GM23248 (cell line): ENCODE measurements around the gene MIS12. TPM values are rescaled to one million over a fixed set of nuclear protein-coding genes. Genes with fewer than 3 reads are reported as not detected.

Experiments
- DNase-seq: peaks from one replicate; pipeline ENCODE4 v3.0.0-alpha.2; 2015
- H2AFZ ChIP-seq: fragments of 200-600 bp; sonication (generic); 2 replicates; pipeline ENCODE4 v1.6.1; 2016; ENCODE audit warnings: antibody characterized with exemption
- H3F3A ChIP-seq: fragments of 200-600 bp; sonication (generic); 2 replicates; pipeline ENCODE4 v1.6.1; 2016; ENCODE audit warnings: mild to moderate bottlenecking, antibody characterized with exemption, mixed run types; ENCODE audit not compliant: insufficient read depth
- H3K27ac ChIP-seq: fragments of 200-600 bp; sonication (generic); 2 replicates; pipeline ENCODE4 v1.5.1; 2016; ENCODE audit warnings: mild to moderate bottlenecking
- H3K27me3 ChIP-seq: fragments of 200-600 bp; sonication (generic); replicated peaks from 2 replicates; pipeline ENCODE4 v1.6.1; 2016; ENCODE audit warnings: mild to moderate bottlenecking; ENCODE audit not compliant: insufficient read depth
- H3K36me3 ChIP-seq: fragments of 200-600 bp; sonication (generic); 2 replicates; pipeline ENCODE4 v1.6.1; 2016; ENCODE audit warnings: low read depth, mild to moderate bottlenecking
- H3K4me1 ChIP-seq: fragments of 200-600 bp; sonication (generic); 2 replicates; pipeline ENCODE4 v1.6.1; 2016; ENCODE audit warnings: mild to moderate bottlenecking; ENCODE audit not compliant: insufficient read depth
- H3K4me2 ChIP-seq: fragments of 200-600 bp; sonication (generic); one replicate; pipeline ENCODE4 v1.6.1; 2016; ENCODE audit warnings: mild to moderate bottlenecking; ENCODE audit not compliant: unreplicated experiment
- H3K4me3 ChIP-seq: fragments of 200-600 bp; sonication (generic); 2 replicates; pipeline ENCODE4 v1.5.1; 2016; ENCODE audit warnings: mild to moderate bottlenecking
- H3K79me2 ChIP-seq: fragments of 200-600 bp; sonication (generic); 2 replicates; pipeline ENCODE4 v1.6.1; 2016; ENCODE audit warnings: mild to moderate bottlenecking; ENCODE audit not compliant: insufficient read depth
- H3K9ac ChIP-seq: fragments of 200-600 bp; sonication (generic); 2 replicates; pipeline ENCODE4 v1.6.1; 2016; ENCODE audit warnings: mild to moderate bottlenecking
- H3K9me2 ChIP-seq: fragments of 200-600 bp; sonication (generic); 2 replicates; pipeline ENCODE4 v1.6.1; 2016; ENCODE audit warnings: mixed run types, mild to moderate bottlenecking, moderate library complexity; ENCODE audit not compliant: insufficient read depth
- H3K9me3 ChIP-seq: fragments of 200-600 bp; sonication (generic); one replicate; pipeline ENCODE4 v1.6.1; 2017; ENCODE audit warnings: low read depth
- H4K20me1 ChIP-seq: fragments of 200-600 bp; sonication (generic); 2 replicates; pipeline ENCODE4 v1.6.0; 2016; ENCODE audit not compliant: insufficient read depth
- EZH2 ChIP-seq: fragments of 200-600 bp; sonication (generic); IDR thresholded peaks from 2 replicates; pipeline ENCODE4 v1.6.1; 2018; ENCODE audit warnings: antibody characterized with exemption, mild to moderate bottlenecking; ENCODE audit not compliant: insufficient read depth, poor library complexity, severe bottlenecking
- EZH2phosphoT487 ChIP-seq: fragments of 200-600 bp; sonication (generic); IDR thresholded peaks from 2 replicates; pipeline ENCODE4 v1.6.1; 2018; ENCODE audit warnings: antibody characterized with exemption, moderate library complexity, mild to moderate bottlenecking, low read depth; ENCODE audit not compliant: insufficient read depth
- WGBS, 2 experiments: methylation state at CpG; one replicate each; pipeline ENCODE4 v1.1.6; 2015 to 2017; ENCODE audit warnings: low lambda C conversion rate in 2 of 2, low coverage in 1 of 2; ENCODE audit errors: missing lambda C conversion rate in 2 of 2; 5-methylcytosine and 5-hydroxymethylcytosine counted together
- in situ Hi-C: fragments of 300-500 bp; cut with MboI; formaldehyde crosslinking; loops from 2 replicates; pipeline ENCODE4 v1.15.0; 2020
- polyA plus RNA-seq: library from polyadenylated mRNA; unstranded; fragments of >200 nt; fragmentation: Nextera tagmentation; extraction: Ambion mirVana; gene quantifications from 2 replicates; pipeline ENCODE4 v1.2.1, GENCODE V29; 2016
- total RNA-seq: library from RNA; depleted of rRNA; stranded (reverse); fragments of >200 nt; shearing (Covaris generic); gene quantifications from 2 replicates; pipeline ENCODE4 v1.2.3, GENCODE V29; 2014

The MIS12 gene
- total and polyA plus RNA-seq, 2 experiments from 2014 or later, result 12.9 to 13.4 TPM

GRCh38 chr17:5466295-5466694, 20.1 kb upstream of the MIS12 start:
- peak overlapping the region; percentile 80; the same call in 1 of the 2 replicates for H3K9ac ChIP-seq
- H3K4me3 ChIP-seq, result no peak overlapping the region; the same call in 1 of the 2 replicates

DNA sequence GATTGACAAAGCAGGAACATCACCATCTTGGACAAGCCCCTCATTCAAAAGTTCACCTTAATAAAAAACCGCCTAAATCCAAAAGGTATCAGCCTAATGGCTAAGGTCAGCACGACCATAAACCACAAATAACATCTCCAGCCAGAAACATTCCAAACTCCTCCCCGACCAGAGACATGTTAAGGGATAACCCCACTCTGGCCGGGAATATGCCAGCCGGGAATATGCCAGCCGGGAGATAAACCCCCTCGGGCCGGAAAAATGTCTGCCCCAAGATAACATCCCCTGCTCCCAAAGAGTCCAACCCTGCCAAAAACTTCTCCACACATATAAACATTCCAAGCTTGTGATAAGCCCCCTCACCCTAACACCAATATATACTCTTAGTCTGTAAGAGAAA, 18.9 kb upstream of the MIS12 start:
- Histone ChIP-seq H3F3A (peaks cover 31% of the 10 kb centered on the region), H3K4me3 (peak overlapping the region; percentile 99), H3K4me2 (peak overlapping the region; percentile 84), H2AFZ (peak overlapping the region; percentile 100), H4K20me1 (no peaks in the 10 kb centered on the region), H3K4me1 (peaks cover 12% of the 10 kb centered on the region), H3K27me3 (no peaks in the 10 kb centered on the region), H3K9ac (peak overlapping the region; percentile 80), H3K27ac (peak overlapping the region; percentile 55; the same call in 1 of the 2 replicates), H3K9me3 (no peaks in the 10 kb centered on the region), H3K9me2 (no peaks in the 10 kb centered on the region), H3K36me3 (no peaks in the 10 kb centered on the region; the same call in 1 of the 2 replicates), H3K79me2 (peaks cover 62% of the 10 kb centered on the region)
- peak; percentile 23 for DNase-seq
- TF ChIP-seq EZH2 (no peak), EZH2phosphoT487 (no peak)
- in situ Hi-C loops, result loop anchor here (25.0 kb wide), 2 partner anchors 95 to 970 kb away; partner anchors contain the start of genes AIPL1 and PIMREG
- WGBS, 2 experiments, result 2 to 5% methylated on average over 8 of the region's 8 CpGs

More at GRCh38 chr17:5466295-5466694, 20.1 kb upstream of the MIS12 start:
- H3K79me2 ChIP-seq, result peaks cover 68% of the 10 kb centered on the region
- H3K9me2 ChIP-seq, result no peaks in the 10 kb centered on the region
- in situ Hi-C loops, result loop anchor here (25.0 kb wide), 2 partner anchors 96 to 971 kb away; partner anchors contain the start of genes AIPL1 and PIMREG
- peaks cover 20% of the 10 kb centered on the region for H3F3A ChIP-seq
- H3K27me3 ChIP-seq, result no peaks in the 10 kb centered on the region
- WGBS, 2 experiments, result 86 to 87% methylated on average over 4 of the region's 4 CpGs
- H4K20me1 ChIP-seq, result no peaks in the 10 kb centered on the region
- H3K36me3 ChIP-seq, result no peaks in the 10 kb centered on the region
- H3K4me1 ChIP-seq, result peaks cover 12% of the 10 kb centered on the region
- no peak for DNase-seq
- peak overlapping the region; percentile 84 for H3K4me2 ChIP-seq
- H3K9me3 ChIP-seq, result no peaks in the 10 kb centered on the region
- no peak overlapping the region for H2AFZ ChIP-seq
- H3K27ac ChIP-seq, result no peak overlapping the region
- TF ChIP-seq EZH2phosphoT487 (no peak), EZH2 (no peak)

DNA sequence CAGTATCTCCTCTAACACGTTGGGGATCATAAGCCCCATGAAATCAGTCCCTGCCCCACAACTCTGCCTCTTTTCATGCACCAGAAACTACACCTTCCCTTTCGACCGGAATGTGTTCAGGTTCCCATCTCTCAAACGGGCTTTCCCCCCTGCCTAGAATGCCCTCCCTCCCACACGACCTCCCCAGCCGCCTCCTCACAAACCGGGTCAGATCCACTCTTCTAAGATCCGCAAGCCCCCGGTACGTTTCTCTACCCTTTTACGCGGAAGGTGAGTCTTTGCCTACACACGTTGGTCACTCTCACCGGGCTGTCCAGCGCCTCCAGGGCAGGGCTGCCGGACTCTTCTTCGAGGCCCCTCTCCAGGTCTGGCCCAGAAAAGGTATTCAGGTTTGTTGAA, 18.3 kb upstream of the MIS12 start:
- Histone ChIP-seq H3K4me3 (peak overlapping the region; percentile 99), H3K27me3 (no peaks in the 10 kb centered on the region), H3K79me2 (peaks cover 56% of the 10 kb centered on the region), H3K4me1 (peaks cover 12% of the 10 kb centered on the region), H3K36me3 (peaks cover under 1% of the 10 kb centered on the region; the same call in 1 of the 2 replicates), H4K20me1 (no peaks in the 10 kb centered on the region), H3K27ac (peak overlapping the region; percentile 55), H3K4me2 (peak overlapping the region; percentile 84), H3K9me3 (no peaks in the 10 kb centered on the region), H3K9ac (peak overlapping the region; percentile 80), H3K9me2 (no peaks in the 10 kb centered on the region), H3F3A (peaks cover 36% of the 10 kb centered on the region), H2AFZ (peak overlapping the region; percentile 100)
- no peak for TF ChIP-seq EZH2
- no peak for TF ChIP-seq EZH2phosphoT487
- WGBS, 2 experiments, result 1 to 2% methylated on average over 16 to 17 of the region's 17 CpGs
- in situ Hi-C loops, result loop anchor here (25.0 kb wide), 2 partner anchors 94 to 969 kb away; partner anchors contain the start of genes AIPL1 and PIMREG
- DNase-seq, result no peak

GRCh38 chr17:5472511-5472910, 13.9 kb upstream of the MIS12 start:
- Histone ChIP-seq H3K9me3 (no peaks in the 10 kb centered on the region), H2AFZ (no peak overlapping the region), H3K4me2 (no peak overlapping the region), H3F3A (peaks cover 45% of the 10 kb centered on the region), H3K79me2 (peaks cover 28% of the 10 kb centered on the region), H3K9me2 (no peaks in the 10 kb centered on the region), H3K27ac (0 out of 2 replicates have a peak overlapping the region, but pooled peaks have one; percentile 7), H3K9ac (no peak overlapping the region), H3K36me3 (peaks cover 25% of the 10 kb centered on the region), H3K4me1 (no peaks in the 10 kb centered on the region), H3K4me3 (no peak overlapping the region), H3K27me3 (no peaks in the 10 kb centered on the region), H4K20me1 (no peaks in the 10 kb centered on the region)
- in situ Hi-C loops, result loop anchor here (25.0 kb wide), 2 partner anchors 90 to 965 kb away; partner anchors contain the start of genes AIPL1 and PIMREG
- TF ChIP-seq EZH2phosphoT487, result no peak
- no peak for TF ChIP-seq EZH2
- WGBS, 2 experiments, result 54% methylated on average over 3 of the region's 3 CpGs
- DNase-seq, result peak; percentile 9
